Testis (tissue), 3 donors: ENCODE data around the gene DYRK1A. TPM values are rescaled to one million over a fixed set of nuclear protein-coding genes. Genes with fewer than 3 reads are reported as not detected.

Experiments used
- DNase-seq: peaks from one replicate; pipeline ENCODE4 v3.0.0-alpha.2; 2019
- H3K27ac ChIP-seq, 2 donors: fragments of 200-600 bp; sonication (generic); one replicate each; pipeline ENCODE4 v1.5.1; 2019
- H3K27me3 ChIP-seq: fragments of 200-600 bp; sonication (generic); one replicate; pipeline ENCODE4 v1.5.1; 2019
- H3K36me3 ChIP-seq: fragments of 200-600 bp; sonication (generic); one replicate; pipeline ENCODE4 v1.5.1; 2017; ENCODE audit warnings: low read depth; ENCODE audit errors: missing control alignments
- H3K4me1 ChIP-seq: fragments of 200-600 bp; sonication (generic); one replicate; pipeline ENCODE4 v1.5.1; 2019
- H3K4me3 ChIP-seq, 2 donors: fragments of 200-600 bp; sonication (generic); one replicate each; pipeline ENCODE4 v1.5.1; 2017 to 2019
- H3K9me3 ChIP-seq: fragments of 200-600 bp; sonication (generic); one replicate; pipeline ENCODE4 v1.5.1; 2017
- CTCF ChIP-seq, 3 experiments: fragments of 450-650 bp in 2 of 3; fragments of 200-600 bp in 1 of 3; sonication (generic) in 1 of 3; IDR thresholded peaks; one replicate each; pipeline ENCODE4 v1.5.1; 2016 to 2019; ENCODE audit warnings: antibody characterized with exemption in 3 of 3, mild to moderate bottlenecking in 2 of 3, moderate library complexity in 1 of 3
- POLR2A ChIP-seq: fragments of 450-650 bp; IDR thresholded peaks from one replicate; pipeline ENCODE4 v1.6.1; 2017; ENCODE audit warnings: antibody characterized with exemption, mild to moderate bottlenecking, moderate library complexity
- WGBS, 2 donors: methylation state at CpG; one replicate each; pipeline ENCODE4 v1.1.5; 2018; 5-methylcytosine and 5-hydroxymethylcytosine counted together
- intact Hi-C: fragments of 100-400 bp; cut with DNase I; formaldehyde crosslinking; loops from one replicate; pipeline ENCODE4 v1.15.1; 2023; ENCODE audit warnings: low total_unique reads
- polyA plus RNA-seq: library from polyadenylated mRNA; stranded (reverse); fragments of 350-450 nt; fragmentation: Illumina TruSeq; extraction: RNeasy Lipid Tissue Mini Kit (QIAGEN cat#74804); gene quantifications from one replicate; pipeline ENCODE4 v1.2.3, GENCODE V29; 2014; ENCODE audit warnings: low read depth, low replicate concordance; ENCODE audit not compliant: insufficient read depth
- total RNA-seq, 2 donors: library from RNA; depleted of rRNA; stranded (reverse); fragments of >200 nt; gene quantifications; one replicate each; pipeline ENCODE4 v1.2.3, GENCODE V29; 2016

The DYRK1A gene
- total and polyA plus RNA-seq, 3 donors from 2014 or later: 68.6 to 166 (median 141) TPM

DNA sequence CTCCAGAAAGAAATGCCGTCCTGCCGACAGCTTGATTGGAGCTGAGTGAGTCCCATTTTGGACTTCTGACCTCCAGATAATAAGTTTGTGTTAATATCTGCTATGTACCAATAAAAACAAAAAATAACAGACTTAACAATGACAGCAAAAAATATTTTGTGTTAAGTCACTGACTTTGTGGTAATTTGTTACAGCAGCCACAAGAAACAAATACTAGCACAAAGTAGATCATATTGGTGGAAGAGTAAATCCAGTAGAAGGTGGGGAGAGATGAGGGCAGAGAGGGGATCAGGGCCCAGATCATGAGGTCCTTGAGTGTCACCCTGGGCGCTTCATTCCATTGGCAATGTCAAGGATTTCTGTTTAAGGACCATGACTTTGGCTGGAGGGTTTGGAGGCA lies 168.6 kb downstream of the DYRK1A start:
- no peak for TF ChIP-seq CTCF (IDR thresholded peaks at IDR 0.05)
- no peak for TF ChIP-seq POLR2A
- Histone ChIP-seq H3K36me3 (no peaks in the 10 kb centered on the region), H3K4me3 (no peak overlapping the region), H3K9me3 (no peaks in the 10 kb centered on the region), H3K4me1 (peaks cover 4% of the 10 kb centered on the region), H3K27me3 (no peaks in the 10 kb centered on the region), H3K27ac (no peak overlapping the region)
- 92 to 99% methylated on average over 3 of the region's 3 CpGs for WGBS, 2 donors
- no peak for DNase-seq
- intact Hi-C loops: no loop called here

- Histone ChIP-seq H3K4me3 (no peak overlapping the region), H3K4me1 (peaks cover 4% of the 10 kb centered on the region), H3K27ac (no peak overlapping the region), H3K9me3 (no peaks in the 10 kb centered on the region), H3K27me3 (no peaks in the 10 kb centered on the region), H3K36me3 (no peaks in the 10 kb centered on the region)
- intact Hi-C loops: no loop called here
- DNase-seq: no peak
- TF ChIP-seq CTCF (IDR thresholded peaks at IDR 0.05): no peak
- TF ChIP-seq POLR2A: no peak
- WGBS, 2 donors: 89 to 93% methylated on average over 7 of the region's 7 CpGs
Observed at GRCh38 chr21:37535672-37536071, 169.1 kb downstream of the DYRK1A start.

DNA sequence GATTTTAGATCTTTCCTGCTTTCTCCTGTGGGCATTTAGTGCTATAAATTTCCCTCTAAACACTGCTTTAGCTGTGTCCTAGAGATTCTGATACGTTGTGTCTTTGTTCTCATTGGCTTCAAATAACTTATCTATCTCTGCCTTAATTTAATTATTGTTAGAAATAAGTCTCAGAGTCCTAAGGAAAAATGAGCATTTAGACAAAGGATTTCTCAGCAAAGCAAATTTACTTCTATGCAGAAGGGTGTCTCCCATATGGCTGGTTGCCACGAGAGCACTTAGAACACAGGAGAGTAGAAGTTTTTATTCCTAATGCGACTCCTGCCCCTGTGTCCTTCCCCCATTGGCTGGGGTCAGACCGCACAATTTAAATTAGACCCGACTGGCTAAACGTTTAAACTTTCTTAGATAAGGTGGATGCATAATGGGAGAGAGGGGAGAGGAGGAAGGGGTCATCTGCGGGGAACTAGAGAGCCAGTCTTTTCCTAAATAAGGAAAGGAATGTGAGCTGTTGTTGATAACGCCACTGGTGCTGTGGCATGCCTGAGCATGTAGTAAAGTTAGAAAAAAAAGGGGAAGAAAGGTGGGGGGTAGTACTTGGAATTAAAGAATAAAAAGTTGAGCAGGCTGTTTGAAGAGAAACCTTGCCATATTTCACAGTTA lies 170.2 kb downstream of the DYRK1A start:
- no peak for TF ChIP-seq POLR2A
- TF ChIP-seq CTCF (IDR thresholded peaks at IDR 0.05): no peak
- Histone ChIP-seq H3K27me3 (no peaks in the 10 kb centered on the region), H3K27ac (no peak overlapping the region), H3K4me1 (no peaks in the 10 kb centered on the region), H3K9me3 (no peaks in the 10 kb centered on the region), H3K36me3 (no peaks in the 10 kb centered on the region), H3K4me3 (no peak overlapping the region)
- WGBS, 2 donors: 57 to 66% methylated on average over 8 of the region's 8 CpGs
- intact Hi-C loops: no loop called here
- DNase-seq: no peak

GRCh38 chr21:37537391-37537996 lies 170.9 kb downstream of the DYRK1A start:
- 85 to 88% methylated on average over 4 of the region's 4 CpGs for WGBS, 2 donors
- Histone ChIP-seq H3K9me3 (no peaks in the 10 kb centered on the region), H3K4me1 (no peaks in the 10 kb centered on the region), H3K36me3 (no peaks in the 10 kb centered on the region), H3K4me3 (no peak overlapping the region), H3K27me3 (no peaks in the 10 kb centered on the region), H3K27ac (no peak overlapping the region)
- TF ChIP-seq CTCF (IDR thresholded peaks at IDR 0.05) (no peak), POLR2A (no peak)
- no peak for DNase-seq
- intact Hi-C loops: no loop called here
